Mammary epithelial cell (primary cell): ENCODE data around the gene ST3GAL3.

ENCODE experiments used
- CTCF ChIP-seq, 2 donors: IDR thresholded peaks in 1 of 2; conservative IDR thresholded peaks in 1 of 2; 2 replicates each; pipeline ENCODE4 v1.5.1; 2011 to 2012; ENCODE audit warnings: inconsistent platforms in 2 of 2, low read length in 2 of 2, mild to moderate bottlenecking in 2 of 2, control low read depth in 1 of 2, low read depth in 1 of 2; ENCODE audit not compliant: insufficient read depth in 1 of 2; ENCODE audit errors: extremely low read depth in 1 of 2
- EZH2 ChIP-seq: IDR thresholded peaks from 2 replicates; pipeline ENCODE4 v1.6.1; 2012; ENCODE audit warnings: low read length, inconsistent platforms, borderline replicate concordance

- TF ChIP-seq EZH2 (no peak), CTCF (conservative IDR thresholded peaks at IDR 0.05 in 1 of 2, IDR thresholded peaks at IDR 0.05 in 1 of 2; ENCODE audit: extremely low read depth in 1 of 2, insufficient read depth in 1 of 2, low read depth in 1 of 2, low read length in 2 of 2) (peak; percentile 30 to 40)
These were observed 2.5 kb upstream of the ST3GAL3 start for GRCh38 chr1:43704838-43705237.
